AG04450 (cell line): ENCODE results near the gene KIAA1958. TPM values are rescaled to one million over a fixed set of nuclear protein-coding genes. Genes with fewer than 3 reads are reported as not detected.

Experiments
- CTCF ChIA-PET: fragments of 300-600, 350-600 bp; formaldehyde crosslinking; extraction: SDS; loops from one replicate; lab custom pipeline; 2022; ENCODE audit warnings: antibody characterized with exemption, inconsistent platforms; lab: Charles Lee
- POLR2A ChIA-PET: fragments of 350-600 bp; formaldehyde crosslinking; extraction: SDS; loops from one replicate; lab custom pipeline; 2021; ENCODE audit warnings: antibody characterized with exemption, inconsistent platforms; lab: Yijun Ruan, JAX
- DNase-seq: peaks from one replicate; pipeline ENCODE4 v3.0.0-alpha.2; 2011; ENCODE audit warnings: low read depth, low spot score
- H3K27ac ChIP-seq: one replicate; pipeline ENCODE4 v1.5.1; 2012; ENCODE audit warnings: low read depth, low read length, control low read depth
- H3K27me3 ChIP-seq: one replicate; pipeline ENCODE4 v1.6.0; 2012; ENCODE audit warnings: low read length; ENCODE audit not compliant: control insufficient read depth, insufficient read depth
- H3K4me3 ChIP-seq: 2 replicates; pipeline ENCODE4 v1.5.1; 2011; ENCODE audit warnings: mild to moderate bottlenecking, low read depth, low read length, control low read depth
- H3K9me3 ChIP-seq: 2 replicates; pipeline ENCODE4 v1.5.1; 2012; ENCODE audit warnings: low read length; ENCODE audit not compliant: control insufficient read depth, insufficient read depth
- polyA plus RNA-seq: library from polyadenylated mRNA; depleted of rRNA; stranded (reverse); fragments of >200 nt; gene quantifications from 2 replicates; pipeline ENCODE4 v1.2.3, GENCODE V29; 2011
- TF ChIP-seq, protein P1 (sequence below): IDR thresholded peaks from 2 replicates; pipeline ENCODE4 v1.5.1; 2011; ENCODE audit warnings: low read depth, low read length, control low read depth, inconsistent platforms

KIAA1958 gene
- polyA plus RNA-seq, 1 experiment: 0.88 TPM

DNA sequence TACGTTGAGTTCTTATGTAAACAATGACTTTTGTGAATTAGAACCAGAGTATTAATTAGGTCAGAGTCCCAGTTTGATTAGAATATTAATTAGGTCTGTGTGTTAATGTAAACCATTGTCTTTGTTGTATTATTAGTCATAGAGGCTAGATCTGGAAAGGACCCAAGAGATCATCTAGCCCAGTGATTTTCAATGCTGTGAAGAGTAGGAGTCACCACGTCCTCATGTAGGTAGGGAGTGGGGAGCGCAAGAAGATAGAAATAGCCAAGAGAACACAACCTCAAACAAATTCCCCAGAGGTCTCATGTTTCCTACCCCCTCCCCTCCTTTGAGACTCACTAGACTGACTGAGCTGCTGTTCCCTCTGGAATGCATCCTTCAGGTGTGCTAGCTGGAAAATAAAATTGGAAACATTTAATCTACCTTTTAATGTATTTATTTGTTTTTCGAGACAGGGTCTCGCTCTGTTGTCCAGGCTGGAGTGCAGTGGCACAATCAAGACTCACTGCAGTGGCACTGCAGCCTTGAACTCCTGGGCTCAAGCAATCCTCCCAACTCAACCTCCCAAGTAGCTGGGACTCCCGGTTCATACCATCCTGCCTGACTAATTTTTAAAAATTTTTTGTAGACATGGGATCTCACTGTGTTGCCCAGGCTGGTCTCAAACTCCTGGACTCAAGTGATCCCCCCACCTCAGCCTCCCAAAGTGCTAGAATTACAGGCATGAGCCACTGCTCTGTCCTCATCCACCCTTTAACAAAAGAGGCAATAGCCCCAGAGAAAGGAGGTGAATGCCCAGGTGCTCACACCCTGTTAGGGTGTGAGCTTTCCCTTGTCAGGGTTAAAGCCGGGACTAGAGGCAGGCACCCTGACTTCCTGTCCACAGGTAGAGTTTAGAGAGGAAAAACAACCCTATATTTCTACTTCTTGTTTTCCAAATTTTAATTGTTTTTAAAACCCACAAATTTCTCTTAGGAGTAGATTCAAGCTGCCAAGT is 138.4 kb downstream of the KIAA1958 start:
- Histone ChIP-seq H3K9me3 (no peaks in the 10 kb centered on the region), H3K4me3 (no peak overlapping the region), H3K27me3 (no peaks in the 10 kb centered on the region), H3K27ac (no peak overlapping the region)
- ChIA-PET CTCF (no interaction called here), POLR2A (no interaction called here)
- DNase-seq: no peak
- TF ChIP-seq, protein P1, sequence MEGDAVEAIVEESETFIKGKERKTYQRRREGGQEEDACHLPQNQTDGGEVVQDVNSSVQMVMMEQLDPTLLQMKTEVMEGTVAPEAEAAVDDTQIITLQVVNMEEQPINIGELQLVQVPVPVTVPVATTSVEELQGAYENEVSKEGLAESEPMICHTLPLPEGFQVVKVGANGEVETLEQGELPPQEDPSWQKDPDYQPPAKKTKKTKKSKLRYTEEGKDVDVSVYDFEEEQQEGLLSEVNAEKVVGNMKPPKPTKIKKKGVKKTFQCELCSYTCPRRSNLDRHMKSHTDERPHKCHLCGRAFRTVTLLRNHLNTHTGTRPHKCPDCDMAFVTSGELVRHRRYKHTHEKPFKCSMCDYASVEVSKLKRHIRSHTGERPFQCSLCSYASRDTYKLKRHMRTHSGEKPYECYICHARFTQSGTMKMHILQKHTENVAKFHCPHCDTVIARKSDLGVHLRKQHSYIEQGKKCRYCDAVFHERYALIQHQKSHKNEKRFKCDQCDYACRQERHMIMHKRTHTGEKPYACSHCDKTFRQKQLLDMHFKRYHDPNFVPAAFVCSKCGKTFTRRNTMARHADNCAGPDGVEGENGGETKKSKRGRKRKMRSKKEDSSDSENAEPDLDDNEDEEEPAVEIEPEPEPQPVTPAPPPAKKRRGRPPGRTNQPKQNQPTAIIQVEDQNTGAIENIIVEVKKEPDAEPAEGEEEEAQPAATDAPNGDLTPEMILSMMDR: no peak

DNA sequence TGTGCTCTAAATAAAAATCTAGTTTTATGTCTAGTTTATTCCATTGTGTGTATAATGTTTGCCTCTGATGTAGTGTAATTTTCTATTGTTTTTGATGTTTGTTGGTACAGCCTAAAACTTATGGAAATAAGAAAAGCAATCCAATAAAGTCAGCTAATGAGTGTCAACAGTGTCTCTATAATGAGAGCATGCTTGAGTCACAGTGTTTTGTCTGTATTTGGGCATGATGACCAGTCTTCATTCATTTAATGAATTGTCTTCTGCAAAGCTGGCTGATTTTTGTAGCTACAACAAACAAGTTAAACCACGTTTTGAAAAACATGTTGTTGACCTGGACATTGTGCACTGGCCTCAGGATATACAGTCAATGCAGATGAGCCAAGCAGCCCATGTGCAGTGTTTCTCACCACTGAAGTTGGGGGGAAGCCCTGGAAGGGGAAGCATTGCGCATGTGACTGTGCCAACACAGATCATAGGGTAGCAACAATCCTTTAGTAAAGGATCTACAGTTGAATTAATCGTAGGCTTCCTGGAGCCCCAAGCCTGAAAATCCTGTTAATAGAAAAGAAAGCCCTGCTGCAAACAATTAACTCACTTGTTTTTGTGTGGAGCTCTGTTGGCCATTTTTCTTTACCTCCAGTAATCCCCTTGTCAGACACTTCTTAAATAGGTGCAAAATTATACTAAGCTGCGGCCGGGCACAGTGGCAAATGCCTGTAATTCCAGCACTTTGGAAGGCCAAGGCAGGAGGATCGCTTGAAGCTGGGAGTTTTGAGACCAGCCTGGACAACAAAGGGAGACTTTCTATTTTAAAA is 143.3 kb downstream of the KIAA1958 start:
- DNase-seq: no peak
- H3K27me3 ChIP-seq: no peaks in the 10 kb centered on the region
- no peak overlapping the region for H3K27ac ChIP-seq
- CTCF ChIA-PET: interaction anchor here (0.9 kb wide), 1 partner anchor 75 kb away, joined by 3 read pairs; no protein-coding TSS in a partner anchor
- no peaks in the 10 kb centered on the region for H3K9me3 ChIP-seq
- TF ChIP-seq, protein P1: no peak
- POLR2A ChIA-PET: no interaction called here
- H3K4me3 ChIP-seq: no peak overlapping the region

DNA sequence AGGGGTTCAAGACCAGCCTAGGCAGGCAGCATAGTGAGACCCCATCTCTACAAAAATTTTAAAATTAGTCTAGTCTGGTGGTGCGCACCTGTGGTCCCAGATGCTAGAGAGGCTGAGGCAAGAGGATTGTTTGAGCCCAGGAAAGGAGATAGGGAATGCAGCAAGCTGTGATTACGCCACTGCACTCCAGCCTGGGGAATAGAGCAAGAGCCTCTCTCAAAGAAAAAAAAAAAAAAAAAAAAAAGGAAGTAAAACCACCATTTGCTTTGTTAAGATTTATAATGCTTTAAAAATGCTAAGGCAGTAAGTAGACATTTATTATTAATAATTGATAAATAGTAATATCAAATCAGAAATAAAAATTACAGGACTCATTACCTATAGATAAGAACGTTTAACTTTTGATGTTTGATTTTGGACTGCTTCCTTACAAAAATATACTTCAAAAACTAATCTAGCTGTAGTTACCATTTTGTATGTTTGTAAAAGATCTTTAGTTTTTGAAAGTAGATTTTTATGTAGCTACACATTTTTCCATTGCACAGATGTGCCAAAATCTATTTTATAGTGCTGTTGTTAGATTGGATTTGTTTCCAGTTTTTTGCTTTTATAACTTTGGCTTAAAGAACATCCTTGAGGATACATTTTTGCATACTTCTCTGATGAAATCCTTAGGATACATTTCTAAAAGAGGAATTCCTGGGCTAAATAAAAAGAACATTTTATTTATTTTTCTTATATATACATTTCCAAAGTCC is 144.9 kb downstream of the KIAA1958 start:
- Histone ChIP-seq H3K27ac (no peak overlapping the region), H3K27me3 (no peaks in the 10 kb centered on the region), H3K4me3 (no peak overlapping the region), H3K9me3 (no peaks in the 10 kb centered on the region)
- no peak for DNase-seq
- CTCF ChIA-PET: no interaction called here
- TF ChIP-seq, protein P1: no peak
- POLR2A ChIA-PET: no interaction called here

DNA sequence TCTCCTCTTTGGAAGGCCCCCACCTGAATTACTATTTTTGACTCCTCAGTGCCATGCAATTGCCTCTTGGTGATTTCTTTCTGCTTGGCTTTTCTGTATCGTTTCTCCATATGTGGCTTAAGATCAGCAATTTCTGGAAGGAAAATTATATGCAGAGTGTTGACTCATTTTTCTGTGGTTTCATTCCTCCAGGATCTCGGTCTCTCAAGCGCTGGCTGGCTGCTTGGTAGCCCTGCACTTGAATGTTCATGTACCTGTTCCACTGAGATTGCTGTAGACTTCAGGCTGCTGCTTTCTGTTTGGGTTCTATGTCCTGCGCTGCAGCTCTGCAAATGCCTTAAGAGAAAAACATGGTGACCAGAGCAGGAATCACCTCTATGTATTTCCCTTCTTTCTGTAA is 153.7 kb downstream of the KIAA1958 start:
- Histone ChIP-seq H3K27me3 (no peaks in the 10 kb centered on the region), H3K27ac (no peak overlapping the region), H3K4me3 (no peak overlapping the region), H3K9me3 (peaks cover 6% of the 10 kb centered on the region)
- TF ChIP-seq, protein P1: no peak
- POLR2A ChIA-PET: no interaction called here
- DNase-seq: no peak
- CTCF ChIA-PET: no interaction called here
